NCI-H2196 (cell line): ENCODE results near the gene CTNNBIP1.
"Not testable (repeated sequence)": the region's sequence is repeated elsewhere in the genome, so short reads cannot be mapped to it uniquely, and the experiment has no call there.

Source experiments
- DNase-seq: peaks from one replicate; lab custom pipeline; 2025; ENCODE audit not compliant: unreplicated experiment; lab: John Stamatoyannopoulos, UW

The CTNNBIP1 gene

GRCh38 chr1:9910076-9910422 lies at the start of gene CTNNBIP1:
TSS of gene CTNNBIP1 (minus strand) at chr1:9910269. CDS start at chr1:9872064, 38,205 bp downstream.
- DNase-seq: no peak

DNA sequence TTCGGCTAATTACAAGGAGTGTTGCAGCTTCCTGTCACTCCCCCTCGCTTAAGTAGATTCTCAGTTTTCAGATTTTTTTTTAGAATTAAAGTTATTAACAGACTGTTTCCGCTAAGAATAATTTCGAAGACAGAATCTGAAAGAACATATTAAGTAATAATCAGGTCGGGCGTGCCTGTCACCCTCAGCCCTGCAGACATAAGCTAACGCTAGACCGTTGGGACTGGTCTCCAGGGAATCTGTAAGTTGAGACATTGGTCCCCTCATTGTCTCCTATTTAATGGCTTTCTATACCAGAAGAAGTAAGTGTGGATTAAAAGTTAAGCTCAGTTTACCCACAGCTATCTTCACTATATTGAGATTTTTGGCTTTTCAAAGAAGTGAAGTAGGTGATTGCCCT lies 47.7 kb upstream of the CTNNBIP1 start:
- DNase-seq: no peak

- DNase-seq: no peak
These were observed 36.2 kb upstream of the CTNNBIP1 start for GRCh38 chr1:9946315-9946714.

- peak; percentile 95 for DNase-seq
These were observed 33.1 kb upstream of the CTNNBIP1 start, which contains the start of the genes LZIC and NMNAT1 for GRCh38 chr1:9942939-9943788. TSS of gene LZIC (minus strand) at chr1:9943391. CDS start at chr1:9936619, 6,772 bp downstream. TSS of gene NMNAT1 (plus strand) at chr1:9943475. CDS start at chr1:9972074, 28,599 bp downstream.

DNA sequence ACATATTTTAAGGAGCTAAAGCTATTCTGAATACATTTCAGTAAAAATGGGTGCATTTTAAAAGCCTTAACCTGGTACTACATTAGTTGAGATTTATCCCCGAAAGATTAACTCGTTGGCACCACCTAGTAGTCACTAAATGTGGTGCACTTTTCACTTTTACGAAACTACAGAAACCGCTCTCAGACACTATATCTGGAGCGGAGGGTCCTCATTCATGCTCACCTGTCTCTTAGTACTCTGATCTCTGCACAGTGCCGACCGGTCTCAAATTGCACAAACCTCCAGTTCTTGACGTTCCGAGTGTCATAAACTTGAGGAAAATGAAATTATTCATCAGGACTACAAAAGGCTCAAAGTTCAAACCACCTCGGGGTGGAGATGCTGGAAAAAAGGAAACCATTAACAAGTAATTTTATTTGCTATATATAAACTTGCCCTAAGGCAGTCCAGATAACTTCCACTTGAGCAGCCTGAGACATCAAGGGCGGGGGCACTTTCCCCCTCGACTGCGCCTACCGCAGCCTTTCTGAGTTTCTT lies 32.4 kb upstream of the CTNNBIP1 start:
- peak; percentile 61 for DNase-seq

- no peak for DNase-seq
These were observed 19.6 kb upstream of the CTNNBIP1 start for GRCh38 chr1:9929431-9930385.

DNA sequence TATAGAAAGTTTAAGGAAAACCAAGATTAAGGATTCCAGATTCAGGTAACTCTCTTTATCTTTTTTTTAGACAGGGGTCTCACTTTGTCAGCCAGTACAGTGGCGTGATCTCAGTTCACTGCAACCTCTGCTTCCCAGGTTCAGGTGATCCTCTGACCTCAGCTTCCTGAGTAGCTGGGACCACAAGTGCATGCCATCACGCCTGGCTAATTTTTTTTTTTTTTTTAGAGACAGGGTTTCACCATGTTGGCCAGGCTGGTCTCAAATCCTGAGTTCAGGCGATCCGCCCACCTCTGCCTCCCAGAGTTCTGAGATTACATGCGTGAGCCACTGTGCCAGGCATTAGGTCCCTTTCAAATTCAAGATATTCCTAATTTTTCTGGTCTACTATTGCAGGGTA lies 17.2 kb upstream of the CTNNBIP1 start:
- DNase-seq: no peak

DNA sequence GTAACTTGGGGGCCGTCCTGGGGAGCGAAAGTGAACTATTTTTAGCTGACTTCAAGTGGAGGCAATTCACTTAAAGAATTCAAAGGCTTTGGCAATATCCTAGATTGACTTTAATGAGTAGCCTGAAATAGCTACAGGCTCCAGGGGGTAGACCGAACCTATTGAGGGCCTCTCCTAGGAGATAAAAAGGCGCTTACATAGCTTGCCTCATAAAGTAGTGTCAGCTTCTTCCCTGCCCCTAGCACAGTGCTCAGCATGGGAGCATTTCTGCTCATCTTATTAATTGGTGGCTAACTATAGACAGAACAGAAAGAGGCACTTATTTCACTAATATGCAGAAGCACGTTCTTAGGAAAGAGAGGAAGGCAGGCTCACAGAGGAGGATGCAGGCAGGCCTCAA lies 12.3 kb upstream of the CTNNBIP1 start:
- DNase-seq: no peak

DNA sequence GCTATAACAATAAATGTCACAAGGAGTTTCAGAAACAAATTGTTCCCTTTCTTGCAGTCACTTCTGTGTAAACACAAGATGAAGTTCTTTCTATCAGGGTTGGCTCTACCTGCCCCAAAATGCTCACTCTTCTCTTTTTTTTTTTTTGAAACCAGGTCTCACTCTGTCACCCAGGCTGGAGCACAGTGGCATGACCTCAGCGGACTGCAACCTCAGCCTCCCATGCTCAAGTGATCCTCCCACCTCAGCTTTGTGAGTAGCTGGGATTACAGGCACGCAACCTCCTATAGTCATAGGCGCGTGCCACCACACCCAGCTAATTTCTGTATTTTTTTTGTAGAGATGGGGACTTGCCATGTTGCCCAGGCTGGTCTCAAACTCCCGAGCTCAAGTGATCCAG lies 10.5 kb upstream of the CTNNBIP1 start:
- no peak for DNase-seq

DNA sequence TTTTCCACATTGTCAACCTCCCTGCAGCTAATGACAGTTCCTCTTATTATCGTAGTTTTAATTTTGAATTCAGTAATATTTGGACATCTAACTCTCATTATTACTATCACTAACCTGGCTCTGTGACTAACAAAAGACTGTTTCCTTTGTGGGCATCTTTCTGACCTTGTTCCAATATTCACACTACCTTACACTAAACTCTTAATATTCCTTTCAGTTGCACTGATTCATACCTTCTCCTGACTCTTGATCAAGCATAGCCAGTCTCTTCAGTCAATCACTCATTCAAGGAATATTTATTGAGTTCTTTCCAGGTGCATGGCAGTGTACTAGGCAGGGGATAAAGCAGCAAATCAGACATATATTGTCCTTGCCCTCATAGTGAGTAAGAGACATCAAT lies 7.8 kb upstream of the CTNNBIP1 start:
- DNase-seq: no peak

DNA sequence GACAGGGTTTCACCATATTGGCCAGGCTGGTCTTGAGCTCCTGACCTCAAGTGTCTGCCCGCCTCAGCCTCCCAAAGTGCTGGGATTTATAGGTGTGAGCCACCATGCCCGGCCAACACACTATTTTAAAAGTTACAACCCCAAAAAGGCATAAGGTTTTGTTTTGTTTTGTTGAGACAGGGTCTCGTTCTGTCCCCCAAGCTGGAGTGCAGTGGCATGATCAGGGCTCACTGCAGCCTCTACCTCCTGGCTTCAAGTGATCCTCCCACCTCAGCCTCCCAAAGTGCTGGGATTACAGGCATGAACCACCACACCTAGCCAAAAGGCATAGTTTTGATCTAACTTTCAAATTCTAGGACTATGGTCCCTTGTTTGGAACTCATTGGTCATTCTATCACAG lies 7.4 kb upstream of the CTNNBIP1 start:
- DNase-seq: not testable (repeated sequence)

- DNase-seq: no peak
These were observed 6.4 kb upstream of the CTNNBIP1 start for GRCh38 chr1:9916452-9916851.

DNA sequence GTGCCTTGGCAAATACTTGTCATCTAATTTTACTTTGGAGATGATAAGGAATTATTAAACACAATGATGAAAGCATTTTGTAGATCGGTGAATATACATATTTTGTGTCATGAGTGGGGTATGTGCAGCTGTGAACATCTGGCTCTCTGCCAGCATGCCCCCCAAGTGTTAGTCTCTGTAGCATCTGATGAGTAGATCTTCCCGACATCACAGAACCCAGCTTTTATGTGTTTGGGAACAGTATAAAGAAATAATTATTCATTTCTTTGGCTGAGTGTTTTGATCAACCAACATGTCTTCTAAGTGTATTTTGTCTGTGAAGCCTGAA lies 4.5 kb upstream of the CTNNBIP1 start:
- no peak for DNase-seq

DNA sequence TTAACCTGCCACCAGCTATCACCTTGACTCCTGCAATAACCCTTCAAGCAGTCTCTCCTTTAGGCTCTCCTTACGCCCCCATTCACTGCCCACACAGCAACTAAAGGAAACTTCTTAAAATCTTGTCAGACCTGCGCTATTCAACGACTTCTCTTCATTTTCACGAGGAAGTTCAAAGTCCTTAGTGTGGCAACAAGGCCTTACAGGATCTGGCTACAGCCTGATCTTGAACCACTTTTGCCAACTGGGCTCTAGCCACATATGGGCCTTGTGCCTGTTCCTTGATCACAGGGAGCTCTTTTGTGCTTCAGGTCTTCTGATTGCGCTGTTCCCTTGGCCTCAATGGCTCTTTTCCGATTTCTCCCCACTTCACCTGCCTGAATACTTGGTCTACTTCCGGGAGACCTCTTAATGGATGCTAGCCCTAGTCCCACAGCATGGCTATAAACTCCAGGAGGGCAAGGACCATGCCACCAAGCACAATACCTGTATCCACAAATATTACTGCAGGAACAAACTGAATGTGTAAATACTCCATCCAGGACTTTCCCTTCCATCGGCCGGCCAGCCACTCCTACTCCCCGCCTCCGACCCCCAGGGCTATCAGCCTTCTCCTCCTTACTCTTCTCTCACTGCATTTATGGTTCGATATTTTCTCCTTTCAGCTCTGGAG lies 2.3 kb upstream of the CTNNBIP1 start:
- DNase-seq: no peak

DNA sequence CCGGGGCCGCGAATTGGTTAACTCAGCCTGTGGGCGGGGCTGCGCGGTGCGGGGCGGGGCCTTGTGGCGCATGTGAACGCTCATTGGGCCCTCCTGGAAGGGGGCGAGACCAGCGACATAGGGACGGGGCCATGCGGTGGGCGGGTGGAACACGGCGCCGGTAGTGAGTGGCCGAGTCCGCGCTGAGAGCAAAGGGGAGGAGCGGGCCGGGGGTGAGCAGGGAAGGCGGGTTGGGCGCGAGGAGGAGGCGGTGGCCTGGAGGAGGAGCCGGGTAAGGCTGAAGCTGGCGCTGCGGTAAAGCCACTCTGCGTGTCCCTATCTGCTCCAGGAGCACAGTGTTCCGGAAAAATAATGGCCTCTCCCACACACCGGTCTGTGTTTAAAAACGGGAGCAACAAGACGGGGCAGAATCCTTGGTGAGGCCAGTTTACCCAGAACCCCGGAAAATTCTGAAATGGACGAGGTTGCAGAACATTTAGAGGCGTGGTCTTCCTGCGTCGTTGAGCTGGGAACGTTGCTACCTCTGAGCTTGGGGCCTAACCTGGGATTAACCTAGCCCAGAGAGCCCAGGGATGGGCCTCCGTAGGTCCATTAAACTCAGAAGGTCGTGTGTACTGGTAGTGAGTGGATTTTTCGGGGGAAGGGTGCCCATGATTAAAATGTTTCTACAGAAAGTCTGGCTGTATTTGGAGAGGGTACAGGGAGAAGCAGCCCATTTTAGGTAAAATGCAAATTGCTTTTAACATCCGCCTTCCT lies 532 bp upstream of the CTNNBIP1 start:
- DNase-seq: peak; percentile 99

DNA sequence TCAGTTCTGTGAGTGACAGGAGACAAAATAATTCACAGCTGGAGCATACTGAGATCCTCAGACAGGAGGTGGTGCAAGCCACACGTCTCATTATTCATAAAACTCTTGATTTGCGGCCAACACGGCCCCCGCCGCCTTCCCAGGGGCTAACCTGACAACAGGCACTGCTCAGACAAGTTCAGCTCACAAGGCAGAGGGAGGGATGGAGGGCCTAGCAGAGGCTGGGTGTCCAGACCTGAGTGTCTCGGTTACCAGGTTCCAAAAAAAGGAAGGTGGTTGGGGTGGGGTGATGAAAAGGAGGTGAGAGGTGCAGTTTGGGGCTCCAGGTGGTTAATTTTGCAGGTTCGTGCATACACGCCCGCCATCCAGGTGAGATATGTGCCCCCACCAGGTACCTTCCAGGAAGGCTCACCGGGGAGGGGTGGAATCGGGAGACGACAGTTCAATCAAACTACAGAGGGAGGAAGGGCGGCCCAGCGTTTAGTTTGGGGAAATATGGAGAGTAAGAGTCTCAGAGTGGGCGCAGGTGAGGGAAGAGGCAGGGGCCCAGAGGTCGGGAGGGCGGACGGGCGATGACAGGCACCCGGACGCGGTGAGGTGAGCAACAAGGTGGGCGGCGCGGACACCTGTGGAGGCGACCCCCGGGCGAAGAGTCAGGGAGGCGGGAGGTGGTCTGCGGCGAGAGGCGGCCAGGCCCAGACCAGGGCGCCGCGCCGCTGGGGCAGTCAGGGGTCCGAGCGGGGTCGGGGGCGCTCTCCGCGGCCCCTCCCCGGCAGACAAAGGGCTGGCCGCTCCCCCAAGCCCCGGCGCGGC lies 629 bp downstream of the CTNNBIP1 start:
- DNase-seq: no peak

DNA sequence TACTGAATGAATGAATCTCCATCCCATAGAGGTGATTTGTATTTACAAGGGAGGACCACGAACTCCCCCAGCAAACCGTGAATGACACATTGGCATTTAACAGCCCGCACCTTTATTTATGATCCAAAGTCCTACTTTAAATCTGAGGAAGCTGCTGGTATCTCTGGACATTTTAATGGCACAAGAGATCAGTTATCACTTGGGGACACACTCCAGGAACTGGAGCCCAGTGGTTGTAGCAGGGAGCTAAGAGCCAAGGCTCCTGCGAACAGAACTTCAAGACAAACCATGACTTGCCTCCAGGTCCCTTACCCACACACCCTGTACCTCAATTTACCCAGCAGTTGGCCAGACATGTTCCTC lies 1.2 kb downstream of the CTNNBIP1 start:
- no peak for DNase-seq

GRCh38 chr1:9907441-9907840 lies 2.6 kb downstream of the CTNNBIP1 start:
- DNase-seq: no peak

- no peak for DNase-seq
These were observed 3.6 kb downstream of the CTNNBIP1 start for GRCh38 chr1:9906466-9906865.

GRCh38 chr1:9905010-9905409 lies 5.1 kb downstream of the CTNNBIP1 start:
- no peak for DNase-seq
